Panc1 (cell line): ENCODE measurements around the gene TBXAS1. TPM values are rescaled to one million over a fixed set of nuclear protein-coding genes. Genes with fewer than 3 reads are reported as not detected.
"Not testable (repeated sequence)": the region's sequence is repeated elsewhere in the genome, so short reads cannot be mapped to it uniquely, and the experiment has no call there.

Experiments used
- ATAC-seq: fragments of 200-7000 bp; cut with Tn5 transposase; 2 replicates; pipeline ENCODE4 v1.9.1; 2020; ENCODE audit warnings: mild to moderate bottlenecking, moderate library complexity
- BruUV-seq: library from RNA; stranded (reverse); fragments of 400-500 nt; replicated peaks from 2 replicates; lab custom pipeline; 2021; lab: Mats Ljungman, UMichigan
- CTCF ChIA-PET: fragments of 300-600 bp; sonication (Branson Sonifier 250); formaldehyde crosslinking; loops from one replicate; lab custom pipeline; 2022; ENCODE audit warnings: antibody characterized with exemption; lab: Charles Lee
- POLR2A ChIA-PET: fragments of 300-600 bp; sonication (Branson Sonifier 250); formaldehyde crosslinking; loops from one replicate; lab custom pipeline; 2022; ENCODE audit warnings: antibody characterized with exemption; lab: Charles Lee
- DNase-seq: peaks from one replicate; pipeline ENCODE4 v3.0.0-alpha.2; 2010; ENCODE audit warnings: low read depth, low spot score
- H3K27ac ChIP-seq: 2 replicates; pipeline ENCODE4 v1.5.1; 2011; ENCODE audit warnings: mild to moderate bottlenecking, low read length, inconsistent platforms
- H3K27me3 ChIP-seq: fragments of 200-500 bp; sonication (Bioruptor generic); 2 replicates; pipeline ENCODE4 v1.6.0; 2014; ENCODE audit warnings: low read length, inconsistent platforms; ENCODE audit not compliant: control insufficient read depth, insufficient read depth
- H3K36me3 ChIP-seq: fragments of 200-500 bp; sonication (Bioruptor generic); 2 replicates; pipeline ENCODE4 v1.5.1; 2014; ENCODE audit warnings: inconsistent platforms, mild to moderate bottlenecking, low read length, moderate library complexity; ENCODE audit not compliant: control insufficient read depth, insufficient read depth
- H3K4me1 ChIP-seq: 2 replicates; pipeline ENCODE4 v1.5.1; 2011; ENCODE audit warnings: inconsistent platforms, mild to moderate bottlenecking, low read length, moderate library complexity; ENCODE audit not compliant: control insufficient read depth, insufficient read depth
- H3K4me3 ChIP-seq, 2 experiments: 2 replicates each; pipeline ENCODE4 v1.5.1; 2011 to 2012; ENCODE audit warnings: low read depth in 2 of 2, low read length in 2 of 2, mild to moderate bottlenecking in 2 of 2, inconsistent platforms in 1 of 2, moderate library complexity in 1 of 2
- H3K9me3 ChIP-seq: fragments of 200-500 bp; sonication (Bioruptor generic); 2 replicates; pipeline ENCODE4 v1.5.1; 2014; ENCODE audit warnings: low read depth, mild to moderate bottlenecking, inconsistent platforms, low read length, moderate library complexity; ENCODE audit not compliant: control insufficient read depth, insufficient read depth
- CTCF ChIP-seq: fragments of 450-650 bp; IDR thresholded peaks from 2 replicates; pipeline ENCODE4 v1.5.1; 2017; ENCODE audit warnings: mild to moderate bottlenecking
- POLR2AphosphoS5 ChIP-seq: IDR thresholded peaks from 2 replicates; pipeline ENCODE4 v1.6.1; 2012; ENCODE audit warnings: mild to moderate bottlenecking, low read depth, low read length, moderate library complexity
- REST ChIP-seq, 2 experiments: IDR thresholded peaks; 2 replicates each; pipeline ENCODE4 v1.6.1; 2011 to 2012; ENCODE audit warnings: low read depth in 2 of 2, control low read depth in 1 of 2, low read length in 1 of 2, mild to moderate bottlenecking in 1 of 2, moderate library complexity in 1 of 2; ENCODE audit not compliant: insufficient read depth in 1 of 2
- SIN3A ChIP-seq: IDR thresholded peaks from 2 replicates; pipeline ENCODE4 v1.6.1; 2012; ENCODE audit warnings: low read depth, mild to moderate bottlenecking, low read length, moderate library complexity, borderline replicate concordance; ENCODE audit not compliant: insufficient read depth
- TCF7L2 ChIP-seq: IDR thresholded peaks from 2 replicates; pipeline ENCODE4 v1.6.1; 2011; ENCODE audit warnings: mild to moderate bottlenecking, low read depth, low read length, inconsistent platforms
- in situ Hi-C: cut with HindIII; loops from 2 replicates; pipeline ENCODE4 v1.10.0; 2016; ENCODE audit warnings: low sequenced_read_pairs, low pct_unique_long_range_greater_than_20kb
- intact Hi-C: fragments of 100-400 bp; cut with micrococcal nuclease; formaldehyde crosslinking; loops from one replicate; pipeline ENCODE4 v1.10.0; 2022; ENCODE audit not compliant: unreplicated experiment
- total RNA-seq: library from RNA; stranded (reverse); gene quantifications from one replicate; pipeline ENCODE4 v1.2.1, GENCODE V29; 2021; ENCODE audit not compliant: unreplicated experiment

TBXAS1 gene
- total RNA-seq, 1 experiment from 2014 or later, result 4.4 TPM

GRCh38 chr7:139902436-139903102 is 73.5 kb downstream of the TBXAS1 start:
- intact Hi-C loops (no loop called here), in situ Hi-C loops (no loop called here)
- H3K27ac ChIP-seq, result no peak overlapping the region

GRCh38 chr7:139903103-139903477 is 74.0 kb downstream of the TBXAS1 start:
- ATAC-seq, H3K4me1 ChIP-seq, H3K27ac ChIP-seq, intact Hi-C loops, H3K36me3 ChIP-seq, H3K4me3 ChIP-seq, H3K9me3 ChIP-seq, DNase-seq, POLR2A ChIA-PET, CTCF ChIA-PET, BruUV-seq, in situ Hi-C loops, H3K27me3 ChIP-seq: not testable (repeated sequence)

More at GRCh38 chr7:139902436-139903102, 73.5 kb downstream of the TBXAS1 start:
- no peaks in the 10 kb centered on the region; the same call in 1 of the 2 replicates for H3K4me1 ChIP-seq
- BruUV-seq, result no TSS peak
- ChIA-PET POLR2A (no interaction called here), CTCF (no interaction called here)
- peaks cover 4% of the 10 kb centered on the region; the same call in 1 of the 2 replicates for H3K9me3 ChIP-seq
- TF ChIP-seq POLR2AphosphoS5, result no peak
- no peak for TF ChIP-seq TCF7L2
- no peak for TF ChIP-seq REST (IDR thresholded peaks at IDR 0.05; ENCODE audit: insufficient read depth in 1 of 2, low read depth in 2 of 2, low read length in 1 of 2)
- TF ChIP-seq SIN3A, result no peak
- TF ChIP-seq CTCF, result no peak
- DNase-seq, result no peak
- no peak overlapping the region for H3K4me3 ChIP-seq
- no peaks in the 10 kb centered on the region for H3K27me3 ChIP-seq
- no peak for ATAC-seq
- no peaks in the 10 kb centered on the region for H3K36me3 ChIP-seq

GRCh38 chr7:139906879-139907278 is 77.8 kb downstream of the TBXAS1 start:
- TF ChIP-seq POLR2AphosphoS5 (no peak), TCF7L2 (no peak), REST (IDR thresholded peaks at IDR 0.05; ENCODE audit: insufficient read depth in 1 of 2, low read depth in 2 of 2, low read length in 1 of 2) (no peak), CTCF (no peak), SIN3A (no peak)
- POLR2A ChIA-PET, result no interaction called here
- no peaks in the 10 kb centered on the region for H3K36me3 ChIP-seq
- H3K4me3 ChIP-seq, result no peak overlapping the region
- H3K27me3 ChIP-seq, result no peaks in the 10 kb centered on the region
- no peaks in the 10 kb centered on the region for H3K4me1 ChIP-seq
- intact Hi-C loops (no loop called here), in situ Hi-C loops (no loop called here)
- no peak overlapping the region for H3K27ac ChIP-seq
- BruUV-seq, result no TSS peak
- no peak for ATAC-seq
- CTCF ChIA-PET, result no interaction called here
- no peak for DNase-seq
- peaks cover 4% of the 10 kb centered on the region; the same call in 1 of the 2 replicates for H3K9me3 ChIP-seq
